A549 (cell line): ENCODE results near the gene CPN1.

Experiments
- BCL3 ChIP-seq: fragments of >200 bp; sonication (Bioruptor Twin); formaldehyde crosslinking; IDR thresholded peaks from 3 replicates; pipeline ENCODE4 v1.6.1; 2016
- CTCF ChIP-seq: fragments of >200 bp; sonication (Bioruptor Twin); formaldehyde crosslinking; IDR thresholded peaks from 3 replicates; pipeline ENCODE4 v1.5.1; 2016
- EP300 ChIP-seq, 2 experiments: fragments of >200 bp; sonication (Bioruptor Twin); formaldehyde crosslinking; IDR thresholded peaks; 2 replicates in 1 of 2; 3 replicates in 1 of 2; pipeline ENCODE4 v1.6.1; 2016 to 2017
- HDAC2 ChIP-seq: fragments of 200-600 bp; sonication (generic); IDR thresholded peaks from 2 replicates; pipeline ENCODE4 v1.6.1; 2016
- MAX ChIP-seq: IDR thresholded peaks from 2 replicates; pipeline ENCODE4 v1.6.1; 2012
- MYC ChIP-seq: IDR thresholded peaks from 2 replicates; pipeline ENCODE4 v1.6.1; 2012; ENCODE audit warnings: mild to moderate bottlenecking, inconsistent platforms, low read length, improper control_type of control experiment, borderline replicate concordance
- PBX3 ChIP-seq: IDR thresholded peaks from 2 replicates; pipeline ENCODE4 v1.6.1; 2012
- POLR2A ChIP-seq: IDR thresholded peaks from 2 replicates; pipeline ENCODE4 v1.6.1; 2012; ENCODE audit warnings: mild to moderate bottlenecking, low read length
- RCOR1 ChIP-seq: fragments of 150-350 bp; IDR thresholded peaks from 2 replicates; pipeline ENCODE4 v1.6.1; 2014; ENCODE audit warnings: antibody characterized with exemption, low read length, low read depth
- REST ChIP-seq: fragments of 200-600 bp; sonication (generic); IDR thresholded peaks from 2 replicates; pipeline ENCODE4 v1.6.1; 2016; ENCODE audit warnings: antibody characterized with exemption, mild to moderate bottlenecking, moderate library complexity
- RFX5 ChIP-seq: fragments of 450-650 bp; IDR thresholded peaks from 2 replicates; pipeline ENCODE4 v1.7.1; 2014; ENCODE audit warnings: antibody characterized with exemption, mild to moderate bottlenecking, moderate library complexity
- RNF2 ChIP-seq: fragments of 200-600 bp; sonication (generic); IDR thresholded peaks from 2 replicates; pipeline ENCODE4 v1.6.1; 2016; ENCODE audit warnings: low read depth, mild to moderate bottlenecking, antibody characterized with exemption, moderate library complexity, borderline replicate concordance
- SMC3 ChIP-seq: fragments of >200 bp; sonication (Bioruptor Twin); formaldehyde crosslinking; IDR thresholded peaks from 3 replicates; pipeline ENCODE4 v1.6.1; 2018; ENCODE audit warnings: inconsistent platforms

- TF ChIP-seq CTCF, result no peak; the same call in 2 of the 3 replicates
- no peak for TF ChIP-seq MYC
- TF ChIP-seq RFX5, result no peak
- TF ChIP-seq POLR2A, result no peak
- 0 out of 2 replicates have a peak, but pooled peaks have one; percentile 3 for TF ChIP-seq MAX
- no peak for TF ChIP-seq REST
- no peak for TF ChIP-seq RNF2
- no peak for TF ChIP-seq PBX3
- TF ChIP-seq EP300 (IDR thresholded peaks at IDR 0.05), result no peak
- peak; percentile 10; the same call in 1 of the 3 replicates for TF ChIP-seq SMC3
- TF ChIP-seq RCOR1, result no peak
- TF ChIP-seq BCL3, result no peak
- TF ChIP-seq HDAC2, result no peak
Measured at GRCh38 chr10:100019787-100020141, 61.9 kb downstream of the CPN1 start.
